ENCODE measurements around the gene LOXL3. TPM values are rescaled to one million over a fixed set of nuclear protein-coding genes. Genes with fewer than 3 reads are reported as not detected.
A peak's percentile ranks its signal among the peaks of the same experiment; 100 is the strongest.

LOXL3 gene
- total RNA-seq, 1 donor from 2014 or later, result 8.1 TPM

GRCh38 chr2:74584088-74584645 lies 30.4 kb upstream of the LOXL3 start:
- no peaks in the 10 kb centered on the region for H3K4me1 ChIP-seq
- DNase-seq, result no peak
- H3K27me3 ChIP-seq, result no peaks in the 10 kb centered on the region
- no peak for ATAC-seq
- TF ChIP-seq CTCF (IDR thresholded peaks at IDR 0.05), result no peak
- intact Hi-C loops (cut with DNase I), result loop anchor here (10.0 kb wide), 1 partner anchor 89 kb away; the partner anchor contains the start of gene LBX2
- H3K4me3 ChIP-seq, result no peak overlapping the region
- H3K27ac ChIP-seq, result no peak overlapping the region
- no peaks in the 10 kb centered on the region for H3K9me3 ChIP-seq
- H3K36me3 ChIP-seq, result no peaks in the 10 kb centered on the region

GRCh38 chr2:74583504-74583903 lies 29.8 kb upstream of the LOXL3 start:
- intact Hi-C loops (cut with DNase I), result loop anchor here (10.0 kb wide), 1 partner anchor 89 kb away; the partner anchor contains the start of gene LBX2
- Histone ChIP-seq H3K27me3 (no peaks in the 10 kb centered on the region), H3K27ac (no peak overlapping the region), H3K36me3 (no peaks in the 10 kb centered on the region), H3K4me3 (no peak overlapping the region), H3K4me1 (no peaks in the 10 kb centered on the region), H3K9me3 (no peaks in the 10 kb centered on the region)
- ATAC-seq (no peak), DNase-seq (no peak)
- no peak for TF ChIP-seq CTCF (IDR thresholded peaks at IDR 0.05)

- Histone ChIP-seq H3K27me3 (no peaks in the 10 kb centered on the region), H3K27ac (no peak overlapping the region), H3K4me3 (no peak overlapping the region), H3K4me1 (peaks cover 9% of the 10 kb centered on the region), H3K9me3 (no peaks in the 10 kb centered on the region), H3K36me3 (no peaks in the 10 kb centered on the region)
- no peak for TF ChIP-seq CTCF (IDR thresholded peaks at IDR 0.05)
- intact Hi-C loops (cut with DNase I), result loop anchor here (10.0 kb wide), 1 partner anchor 87 kb away; the partner anchor contains the start of gene LBX2
- ATAC-seq (no peak), DNase-seq (no peak)
Observed at GRCh38 chr2:74582184-74582583, 28.4 kb upstream of the LOXL3 start.

- peaks cover 9% of the 10 kb centered on the region for H3K4me1 ChIP-seq
- no peak for DNase-seq
- no peaks in the 10 kb centered on the region for H3K9me3 ChIP-seq
- intact Hi-C loops (cut with DNase I), result loop anchor here (10.0 kb wide), 1 partner anchor 87 kb away; the partner anchor contains the start of gene LBX2
- H3K27me3 ChIP-seq, result no peaks in the 10 kb centered on the region
- TF ChIP-seq CTCF (IDR thresholded peaks at IDR 0.05), result no peak
- no peak for ATAC-seq
- H3K4me3 ChIP-seq, result no peak overlapping the region
- H3K36me3 ChIP-seq, result no peaks in the 10 kb centered on the region
- H3K27ac ChIP-seq, result no peak overlapping the region
Observed at GRCh38 chr2:74581463-74581862, 27.7 kb upstream of the LOXL3 start.

- no peak for DNase-seq
- intact Hi-C loops (cut with DNase I), result no loop called here
- Histone ChIP-seq H3K36me3 (no peaks in the 10 kb centered on the region), H3K4me3 (no peak overlapping the region), H3K27ac (peak overlapping the region; percentile 36), H3K27me3 (no peaks in the 10 kb centered on the region), H3K4me1 (peaks cover 22% of the 10 kb centered on the region), H3K9me3 (no peaks in the 10 kb centered on the region)
- TF ChIP-seq CTCF (IDR thresholded peaks at IDR 0.05), result no peak
- ATAC-seq, result no peak
Observed at GRCh38 chr2:74578408-74578807, 24.7 kb upstream of the LOXL3 start.
